Breast epithelium (tissue), 4 donors: ENCODE measurements around the gene PRICKLE2. TPM values are rescaled to one million over a fixed set of nuclear protein-coding genes. Genes with fewer than 3 reads are reported as not detected.

Experiments
- DNase-seq, 2 donors: peaks; one replicate each; pipeline ENCODE4 v3.0.0-alpha.2; 2019; ENCODE audit warnings: low spot score in 2 of 2
- H3K27ac ChIP-seq, 2 donors: fragments of 200-600 bp; sonication (generic) in 1 of 2; one replicate each; pipeline ENCODE4 v1.5.1; 2016 to 2019; ENCODE audit warnings: mild to moderate bottlenecking in 1 of 2
- H3K27me3 ChIP-seq, 2 donors: fragments of 200-600 bp; sonication (generic) in 1 of 2; one replicate each; pipeline versions ENCODE4 v1.5.1 to v1.6.0; 2017 to 2019; ENCODE audit warnings: control low read depth in 1 of 2, mild to moderate bottlenecking in 1 of 2
- H3K36me3 ChIP-seq: fragments of 200-600 bp; one replicate; pipeline ENCODE4 v1.5.1; 2019
- H3K4me1 ChIP-seq, 2 donors: fragments of 200-600 bp; sonication (generic); one replicate each; pipeline ENCODE4 v1.5.1; 2016 to 2019; ENCODE audit warnings: control low read depth in 1 of 2
- H3K4me3 ChIP-seq, 3 donors: fragments of 200-600 bp; sonication (generic); 1 replicate in 2 of 3; 2 replicates in 1 of 3; pipeline ENCODE4 v1.5.1; 2016 to 2019; ENCODE audit warnings: mild to moderate bottlenecking in 3 of 3, moderate library complexity in 2 of 3
- H3K9me3 ChIP-seq, 2 donors: fragments of 200-600 bp; sonication (generic) in 1 of 2; one replicate each; pipeline ENCODE4 v1.5.1; 2016 to 2019; ENCODE audit warnings: control low read depth in 1 of 2
- CTCF ChIP-seq, 3 donors: fragments of 450-650 bp; IDR thresholded peaks; one replicate each; pipeline ENCODE4 v1.5.1; 2016 to 2017; ENCODE audit warnings: antibody characterized with exemption in 3 of 3, mild to moderate bottlenecking in 3 of 3, moderate library complexity in 3 of 3
- POLR2A ChIP-seq: fragments of 450-650 bp; IDR thresholded peaks from one replicate; pipeline ENCODE4 v1.6.1; 2016; ENCODE audit warnings: antibody characterized with exemption, mild to moderate bottlenecking, moderate library complexity
- POLR2AphosphoS5 ChIP-seq, 3 donors: sonication (generic); formaldehyde crosslinking; IDR thresholded peaks; one replicate each; pipeline ENCODE4 v1.6.1; 2017; ENCODE audit warnings: antibody characterized with exemption in 3 of 3
- intact Hi-C: fragments of 100-400 bp; cut with DNase I; formaldehyde crosslinking; loops from one replicate; pipeline ENCODE4 v1.15.1; 2023; ENCODE audit warnings: low total_unique reads
- total RNA-seq, 3 donors: library from RNA; depleted of rRNA; stranded (reverse); fragments of >200 nt; gene quantifications; one replicate each; pipeline ENCODE4 v1.1.0, GENCODE V29; 2016

PRICKLE2 gene
- total RNA-seq, 3 donors from 2014 or later, result 35.1 to 72.5 (median 44.5) TPM

DNA sequence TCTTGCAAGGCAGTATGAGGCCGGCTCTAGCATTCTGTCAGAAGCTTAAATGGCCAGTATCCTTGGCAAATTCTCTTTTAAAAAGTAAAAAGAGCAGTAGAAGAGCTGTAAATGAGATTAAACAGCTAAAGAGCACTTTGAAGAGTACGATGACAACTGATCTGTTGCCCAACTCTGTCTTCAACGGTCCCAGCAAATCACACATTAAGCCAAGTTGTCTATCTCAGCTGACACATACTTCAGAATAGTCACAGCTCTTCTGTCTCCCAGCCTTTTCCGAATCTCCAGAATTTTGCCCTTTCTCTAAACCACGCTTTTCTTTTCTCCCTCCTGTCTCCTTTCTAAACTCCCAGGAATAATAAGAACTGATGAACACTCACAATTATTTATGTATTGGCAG is 51.7 kb downstream of the PRICKLE2 start:
- Histone ChIP-seq H3K36me3 (no peaks in the 10 kb centered on the region), H3K27ac (peak overlapping the region in 1 of 2 donors; percentile 41), H3K4me1 (no peaks in the 10 kb centered on the region), H3K27me3 (no peaks in the 10 kb centered on the region), H3K4me3 (no peak overlapping the region), H3K9me3 (no peaks in the 10 kb centered on the region)
- no peak for DNase-seq
- TF ChIP-seq POLR2A (no peak), CTCF (IDR thresholded peaks at IDR 0.05) (no peak), POLR2AphosphoS5 (IDR thresholded peaks at IDR 0.05) (no peak)
- intact Hi-C loops, result loop anchor here (5.0 kb wide), 1 partner anchor 534 kb away; no protein-coding TSS in a partner anchor

GRCh38 chr3:64170270-64170669 is 55.0 kb downstream of the PRICKLE2 start:
- TF ChIP-seq CTCF (IDR thresholded peaks at IDR 0.05) (no peak), POLR2A (no peak), POLR2AphosphoS5 (IDR thresholded peaks at IDR 0.05) (no peak)
- Histone ChIP-seq H3K36me3 (no peaks in the 10 kb centered on the region), H3K27me3 (no peaks in the 10 kb centered on the region), H3K4me3 (no peak overlapping the region), H3K9me3 (no peaks in the 10 kb centered on the region), H3K27ac (no peak overlapping the region), H3K4me1 (peaks cover 0 to 16% of the 10 kb centered on the region in 2 donors)
- DNase-seq, result no peak
- intact Hi-C loops, result loop anchor here (5.0 kb wide), 1 partner anchor 537 kb away; no protein-coding TSS in a partner anchor

- no peaks in the 10 kb centered on the region for H3K36me3 ChIP-seq
- peak overlapping the region in 1 of 2 donors; percentile 34 for H3K27ac ChIP-seq
- intact Hi-C loops, result no loop called here
- no peaks in the 10 kb centered on the region for H3K27me3 ChIP-seq
- H3K9me3 ChIP-seq, result no peaks in the 10 kb centered on the region
- no peak for DNase-seq
- TF ChIP-seq CTCF (IDR thresholded peaks at IDR 0.05), result no peak
- no peak for TF ChIP-seq POLR2A
- TF ChIP-seq POLR2AphosphoS5 (IDR thresholded peaks at IDR 0.05), result no peak
- peaks cover 0 to 16% of the 10 kb centered on the region in 2 donors for H3K4me1 ChIP-seq
- H3K4me3 ChIP-seq, result no peak overlapping the region
These were observed 57.4 kb downstream of the PRICKLE2 start for GRCh38 chr3:64167868-64168267.

GRCh38 chr3:64167351-64167750 is 57.9 kb downstream of the PRICKLE2 start:
- intact Hi-C loops, result no loop called here
- no peak for DNase-seq
- TF ChIP-seq POLR2AphosphoS5 (IDR thresholded peaks at IDR 0.05), result no peak
- no peak for TF ChIP-seq POLR2A
- TF ChIP-seq CTCF (IDR thresholded peaks at IDR 0.05), result no peak
- Histone ChIP-seq H3K4me1 (peaks cover 0 to 16% of the 10 kb centered on the region in 2 donors), H3K27ac (peak overlapping the region in 1 of 2 donors; percentile 34), H3K9me3 (no peaks in the 10 kb centered on the region), H3K27me3 (no peaks in the 10 kb centered on the region), H3K4me3 (no peak overlapping the region), H3K36me3 (no peaks in the 10 kb centered on the region)

GRCh38 chr3:64166584-64167162 is 58.6 kb downstream of the PRICKLE2 start:
- TF ChIP-seq POLR2AphosphoS5 (IDR thresholded peaks at IDR 0.05) (no peak), CTCF (IDR thresholded peaks at IDR 0.05) (peak in 2 of 3 donors; percentile 24 to 38)
- H3K27me3 ChIP-seq, result no peaks in the 10 kb centered on the region
- intact Hi-C loops, result no loop called here
- H3K36me3 ChIP-seq, result no peaks in the 10 kb centered on the region
- H3K4me3 ChIP-seq, result no peak overlapping the region
- peak overlapping the region; percentile 26 to 34 for H3K27ac ChIP-seq
- no peak for DNase-seq
- peaks cover 0 to 16% of the 10 kb centered on the region in 2 donors for H3K4me1 ChIP-seq
- no peaks in the 10 kb centered on the region for H3K9me3 ChIP-seq
